Psoas muscle (tissue), 8 donors: ENCODE data around the gene RASSF8. TPM values are rescaled to one million over a fixed set of nuclear protein-coding genes. Genes with fewer than 3 reads are reported as not detected.

Experiments used
- ATAC-seq, 4 donors: fragments of 200-7000 bp; cut with Tn5 transposase; one replicate each; pipeline ENCODE4 v1.9.1; 2020; ENCODE audit warnings: moderate library complexity in 3 of 4, mild to moderate bottlenecking in 2 of 4
- DNase-seq, 2 donors: peaks; one replicate each; pipeline ENCODE4 v3.0.0-alpha.2; 2020
- H3K27ac ChIP-seq: fragments of 200-600 bp; one replicate; pipeline ENCODE4 v1.8.0; 2022
- H3K27me3 ChIP-seq, 3 donors: fragments of 200-600 bp in 1 of 3; one replicate each; pipeline versions ENCODE4 v1.6.1 to v1.8.0; 2013 to 2022; ENCODE audit warnings: low read length in 2 of 3, mild to moderate bottlenecking in 2 of 3, moderate library complexity in 1 of 3; ENCODE audit not compliant: insufficient read depth in 3 of 3
- H3K36me3 ChIP-seq, 2 donors: fragments of 200-600 bp in 1 of 2; one replicate each; pipeline versions ENCODE4 v1.6.1 to v1.8.0; 2013 to 2022; ENCODE audit warnings: low read depth in 1 of 2, mild to moderate bottlenecking in 1 of 2, moderate library complexity in 1 of 2; ENCODE audit not compliant: insufficient read depth in 1 of 2
- H3K4me1 ChIP-seq: fragments of 200-600 bp; one replicate; pipeline ENCODE4 v1.8.0; 2022
- H3K4me3 ChIP-seq: fragments of 200-600 bp; one replicate; pipeline ENCODE4 v1.8.0; 2022; ENCODE audit warnings: mild to moderate bottlenecking
- H3K9me3 ChIP-seq: fragments of 200-600 bp; one replicate; pipeline ENCODE4 v1.8.0; 2022
- CTCF ChIP-seq: fragments of 200-600 bp; IDR thresholded peaks from one replicate; pipeline ENCODE4 v1.8.0; 2022; ENCODE audit warnings: antibody characterized with exemption
- WGBS, 3 donors: extraction: QIAGEN DNeasy Blood & Tissue Kit; methylation state at CpG; one replicate each; pipeline versions ENCODE4 v1.1.6 to v1.1.7; 2013; 5-methylcytosine and 5-hydroxymethylcytosine counted together
- intact Hi-C, 2 donors: fragments of 100-400 bp; cut with DNase I; formaldehyde crosslinking; loops; one replicate each; pipeline versions ENCODE4 v1.11.0 to v1.14.2; 2022
- polyA plus RNA-seq, 3 donors: library from polyadenylated mRNA; stranded (reverse); fragments of 200-250 nt; gene quantifications; one replicate each; pipeline ENCODE4 v1.2.3, GENCODE V29; 2013
- total RNA-seq, 4 donors: library from RNA; stranded (reverse); fragmentation: NEBNext Ultra II Directional in 2 of 4; extraction: Animal tissue kit (Norgen Biotek cat#: 25700) in 2 of 4; gene quantifications; one replicate each; pipeline versions ENCODE4 v1.2.1 to v1.2.4, GENCODE V29; 2021 to 2023
- donor health status: healthy with polysubstance abuse.
- donor health status: DM: no; HTN: no; CAD: no; lungs with moderate emphysema.
- donor health status: Bipolar disorder and iron deficiency.
- donor health status: healthy.
- donor health status: DM: yes; HTN: yes; CAD: no.
- donor health status: DM: no; HTN: no; CAD: no.
- donor health status: DM: no; HTN: no; CAD: no.
- donor health status: DM: yes; HTN: yes; CAD: no.

The RASSF8 gene
- total and polyA plus RNA-seq, 7 donors: 7.7 to 80.3 (median 41.9) TPM

- peaks cover 70% of the 10 kb centered on the region for H3K4me1 ChIP-seq
- no peaks in the 10 kb centered on the region for H3K27me3 ChIP-seq
- no peak overlapping the region for H3K27ac ChIP-seq
- no peak for ATAC-seq
- no peaks in the 10 kb centered on the region for H3K36me3 ChIP-seq
- intact Hi-C loops: no loop called here
- no peaks in the 10 kb centered on the region for H3K9me3 ChIP-seq
- no peak for DNase-seq
- WGBS, 3 donors: 0% methylated on average over 1 of the region's 1 CpG
- TF ChIP-seq CTCF: no peak
- H3K4me3 ChIP-seq: no peak overlapping the region
Measured at GRCh38 chr12:25982416-25982815, 23.9 kb downstream of the RASSF8 start.

- H3K4me3 ChIP-seq: no peak overlapping the region
- no peaks in the 10 kb centered on the region for H3K9me3 ChIP-seq
- DNase-seq: no peak
- no peak overlapping the region for H3K27ac ChIP-seq
- intact Hi-C loops: no loop called here
- no peaks in the 10 kb centered on the region for H3K27me3 ChIP-seq
- no peak for TF ChIP-seq CTCF
- WGBS, 3 donors: 30 to 77% (median 55%) methylated on average over 4 of the region's 4 CpGs
- H3K4me1 ChIP-seq: peaks cover 65% of the 10 kb centered on the region
- ATAC-seq: peak; percentile 58 to 74 (median 72)
- no peaks in the 10 kb centered on the region for H3K36me3 ChIP-seq
Measured at GRCh38 chr12:25983625-25984024, 25.1 kb downstream of the RASSF8 start.

GRCh38 chr12:25984759-25985158 lies 26.3 kb downstream of the RASSF8 start:
- Histone ChIP-seq H3K9me3 (no peaks in the 10 kb centered on the region), H3K27me3 (no peaks in the 10 kb centered on the region), H3K4me3 (no peak overlapping the region), H3K4me1 (peaks cover 55% of the 10 kb centered on the region), H3K27ac (no peak overlapping the region), H3K36me3 (no peaks in the 10 kb centered on the region)
- DNase-seq: no peak
- intact Hi-C loops: no loop called here
- no peak for TF ChIP-seq CTCF
- 94 to 95% (median 94%) methylated on average over 2 of the region's 2 CpGs for WGBS, 3 donors
- no peak for ATAC-seq

GRCh38 chr12:25985316-25986175 lies 27.1 kb downstream of the RASSF8 start:
- Histone ChIP-seq H3K9me3 (no peaks in the 10 kb centered on the region), H3K4me3 (no peak overlapping the region), H3K36me3 (no peaks in the 10 kb centered on the region), H3K27ac (peak overlapping the region; percentile 60), H3K4me1 (peaks cover 51% of the 10 kb centered on the region), H3K27me3 (no peaks in the 10 kb centered on the region)
- intact Hi-C loops: no loop called here
- ATAC-seq (peak in 1 of 4 donors; percentile 37), DNase-seq (no peak)
- 80 to 87% (median 83%) methylated on average over 8 of the region's 8 CpGs for WGBS, 3 donors
- TF ChIP-seq CTCF: no peak

- no peak overlapping the region for H3K4me3 ChIP-seq
- no peaks in the 10 kb centered on the region for H3K9me3 ChIP-seq
- H3K36me3 ChIP-seq: no peaks in the 10 kb centered on the region
- intact Hi-C loops: no loop called here
- no peaks in the 10 kb centered on the region for H3K27me3 ChIP-seq
- peaks cover 51% of the 10 kb centered on the region for H3K4me1 ChIP-seq
- no peak for TF ChIP-seq CTCF
- peak overlapping the region; percentile 60 for H3K27ac ChIP-seq
- DNase-seq (no peak), ATAC-seq (peak; percentile 72 to 83 (median 82))
Measured at GRCh38 chr12:25986180-25986579, 27.7 kb downstream of the RASSF8 start.
